GM21717 (cell line): ENCODE data around the gene GRM1.
"Not testable (repeated sequence)": the region's sequence is repeated elsewhere in the genome, so short reads cannot be mapped to it uniquely, and the experiment has no call there.

Source experiments
- ATAC-seq: cut with Tn5 transposase; IDR thresholded peaks from one replicate; pipeline ENCODE4 v1.9.1; 2021; ENCODE audit warnings: mild to moderate bottlenecking, moderate library complexity; ENCODE audit not compliant: unreplicated experiment

The GRM1 gene

GRCh38 chr6:146190581-146190980 is 161.7 kb downstream of the GRM1 start:
- ATAC-seq: no peak

- ATAC-seq: no peak
Measured at GRCh38 chr6:146191166-146191565, 162.3 kb downstream of the GRM1 start.

GRCh38 chr6:146191612-146192011 is 162.8 kb downstream of the GRM1 start:
- ATAC-seq: no peak

GRCh38 chr6:146194434-146194833 is 165.6 kb downstream of the GRM1 start:
- ATAC-seq: no peak

- ATAC-seq: no peak
Measured at GRCh38 chr6:146200176-146200575, 171.3 kb downstream of the GRM1 start.

- ATAC-seq: no peak
Measured at GRCh38 chr6:146202570-146202969, 173.7 kb downstream of the GRM1 start.

- no peak for ATAC-seq
Measured at GRCh38 chr6:146209942-146210341, 181.1 kb downstream of the GRM1 start.

- ATAC-seq: no peak
Measured at GRCh38 chr6:146210406-146211083, 181.7 kb downstream of the GRM1 start.

GRCh38 chr6:146211646-146212045 is 182.8 kb downstream of the GRM1 start:
- ATAC-seq: no peak

GRCh38 chr6:146212781-146213180 is 183.9 kb downstream of the GRM1 start:
- ATAC-seq: no peak

- no peak for ATAC-seq
Measured at GRCh38 chr6:146219101-146219500, 190.2 kb downstream of the GRM1 start.

GRCh38 chr6:146224449-146224848 is 195.6 kb downstream of the GRM1 start:
- ATAC-seq: no peak

- no peak for ATAC-seq
Measured at GRCh38 chr6:146224988-146225387, 196.1 kb downstream of the GRM1 start.

GRCh38 chr6:146240322-146240721 is 211.5 kb downstream of the GRM1 start:
- no peak for ATAC-seq

GRCh38 chr6:146240807-146241206 is 211.9 kb downstream of the GRM1 start:
- ATAC-seq: no peak

GRCh38 chr6:146243646-146244045 is 214.8 kb downstream of the GRM1 start:
- ATAC-seq: not testable (repeated sequence)

- no peak for ATAC-seq
Measured at GRCh38 chr6:146244630-146245143, 215.8 kb downstream of the GRM1 start.

GRCh38 chr6:146246028-146246427 is 217.2 kb downstream of the GRM1 start:
- no peak for ATAC-seq

- ATAC-seq: no peak
Measured at GRCh38 chr6:146253691-146254090, 224.8 kb downstream of the GRM1 start.

- no peak for ATAC-seq
Measured at GRCh38 chr6:146258206-146258605, 229.3 kb downstream of the GRM1 start.

- ATAC-seq: no peak
Measured at GRCh38 chr6:146260886-146261285, 232.0 kb downstream of the GRM1 start.

GRCh38 chr6:146265056-146265455 is 236.2 kb downstream of the GRM1 start:
- ATAC-seq: no peak

- no peak for ATAC-seq
Measured at GRCh38 chr6:146267447-146267846, 238.6 kb downstream of the GRM1 start.
